ENCODE data around the gene DUSP21. TPM values are rescaled to one million over a fixed set of nuclear protein-coding genes. Genes with fewer than 3 reads are reported as not detected.

The DUSP21 gene
- total and polyA plus RNA-seq, 10 of the 15 experiments (the other 5 are each of a cell fraction or from before 2014, with no cell fraction given) = not detected

- intact Hi-C loops (cut with micrococcal nuclease; ENCODE audit: unreplicated experiment) = loop anchor here (2.0 kb wide), 1 partner anchor 199 kb away; no protein-coding TSS in a partner anchor
- TSS peak; percentile 81 for BruUV-seq (replicated peaks)
- Histone ChIP-seq H3K9ac (ENCODE audit: control insufficient read depth, insufficient read depth, low read length) (peak overlapping the region; percentile 81), H3K4me3 (peak overlapping the region; percentile 80), H3K36me3 (ENCODE audit: control insufficient read depth in 2 of 2, insufficient read depth in 2 of 2, low read length in 1 of 2) (no peaks in the 10 kb centered on the region; a peak in 1 of 4 replicates), H3K9me3 (replicated peaks; ENCODE audit: control insufficient read depth, insufficient read depth, low read length) (no peaks in the 10 kb centered on the region; the same call in 2 of the 3 replicates), H3K79me2 (ENCODE audit: control insufficient read depth, insufficient read depth, low read length) (peaks cover 55% of the 10 kb centered on the region), H3K4me1 (ENCODE audit: control insufficient read depth, insufficient read depth, low read length) (no peaks in the 10 kb centered on the region), H2AFZ (ENCODE audit: control insufficient read depth, low read depth, low read length) (peak overlapping the region; percentile 63), H3K27ac (ENCODE audit: control insufficient read depth, insufficient read depth) (peak overlapping the region; percentile 85), H4K20me1 (ENCODE audit: control insufficient read depth, insufficient read depth) (no peaks in the 10 kb centered on the region), H3K27me3 (replicated peaks in 1 of 2; ENCODE audit: control insufficient read depth in 2 of 2, insufficient read depth in 2 of 2, low read length in 1 of 2) (no peaks in the 10 kb centered on the region), H3K4me2 (ENCODE audit: control insufficient read depth, insufficient read depth) (peak overlapping the region; percentile 39; the same call in 1 of the 2 replicates)
- in situ Hi-C loops (cut with MboI) = no loop called here
- ATAC-seq = peak; percentile 39
- no peak for DNase-seq (ENCODE audit: low read depth, low spot score)
- no peak for FAIRE-seq
- SMC1A ChIA-PET (ENCODE audit: uncharacterized antibody, unreplicated experiment) = interaction anchor here (1.0 to 2.2 kb wide), 6 partner anchors 27 to 197 kb away, joined by 3 to 8 read pairs (median 6); no protein-coding TSS in a partner anchor
- RAD21 ChIA-PET (ENCODE audit: unreplicated experiment) = interaction anchor here (0.6 to 6.1 kb wide), 15 partner anchors 25 to 1917 kb away, joined by 3 to 50 read pairs (median 3); no protein-coding TSS in a partner anchor
- POLR2A ChIA-PET = interaction anchor here (0.6 to 1.3 kb wide), 8 partner anchors 8 to 202 kb away, joined by 3 to 10 read pairs (median 6); no protein-coding TSS in a partner anchor
- CTCF ChIA-PET = interaction anchor here (1.0 kb wide), 2 partner anchors 198 kb away, joined by 5 to 8 read pairs; no protein-coding TSS in a partner anchor
- under 1% methylated on average over 51 of the region's 60 CpGs for WGBS (ENCODE audit: insufficient coverage, insufficient replicate concordance, low lambda C conversion rate, missing lambda C conversion rate)
- TF ChIP-seq, protein P1, sequence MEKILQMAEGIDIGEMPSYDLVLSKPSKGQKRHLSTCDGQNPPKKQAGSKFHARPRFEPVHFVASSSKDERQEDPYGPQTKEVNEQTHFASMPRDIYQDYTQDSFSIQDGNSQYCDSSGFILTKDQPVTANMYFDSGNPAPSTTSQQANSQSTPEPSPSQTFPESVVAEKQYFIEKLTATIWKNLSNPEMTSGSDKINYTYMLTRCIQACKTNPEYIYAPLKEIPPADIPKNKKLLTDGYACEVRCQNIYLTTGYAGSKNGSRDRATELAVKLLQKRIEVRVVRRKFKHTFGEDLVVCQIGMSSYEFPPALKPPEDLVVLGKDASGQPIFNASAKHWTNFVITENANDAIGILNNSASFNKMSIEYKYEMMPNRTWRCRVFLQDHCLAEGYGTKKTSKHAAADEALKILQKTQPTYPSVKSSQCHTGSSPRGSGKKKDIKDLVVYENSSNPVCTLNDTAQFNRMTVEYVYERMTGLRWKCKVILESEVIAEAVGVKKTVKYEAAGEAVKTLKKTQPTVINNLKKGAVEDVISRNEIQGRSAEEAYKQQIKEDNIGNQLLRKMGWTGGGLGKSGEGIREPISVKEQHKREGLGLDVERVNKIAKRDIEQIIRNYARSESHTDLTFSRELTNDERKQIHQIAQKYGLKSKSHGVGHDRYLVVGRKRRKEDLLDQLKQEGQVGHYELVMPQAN (conservative IDR thresholded peaks at IDR 0.05) = peak; percentile 60; the same call in 1 of the 2 replicates
- TF ChIP-seq SMAD1 (IDR thresholded peaks at IDR 0.05; ENCODE audit: low read depth, partially characterized antibody) (no peak), USF2 (IDR thresholded peaks at IDR 0.05; ENCODE audit: borderline replicate concordance, low read depth, low read length) (no peak), REST (IDR thresholded peaks at IDR 0.05; ENCODE audit: low read depth, low read length) (no peak), HDGF (IDR thresholded peaks at IDR 0.05) (no peak), SMARCA5 (IDR thresholded peaks at IDR 0.05) (peak; percentile 57; the same call in 1 of the 2 replicates)
- TF ChIP-seq, protein P2, sequence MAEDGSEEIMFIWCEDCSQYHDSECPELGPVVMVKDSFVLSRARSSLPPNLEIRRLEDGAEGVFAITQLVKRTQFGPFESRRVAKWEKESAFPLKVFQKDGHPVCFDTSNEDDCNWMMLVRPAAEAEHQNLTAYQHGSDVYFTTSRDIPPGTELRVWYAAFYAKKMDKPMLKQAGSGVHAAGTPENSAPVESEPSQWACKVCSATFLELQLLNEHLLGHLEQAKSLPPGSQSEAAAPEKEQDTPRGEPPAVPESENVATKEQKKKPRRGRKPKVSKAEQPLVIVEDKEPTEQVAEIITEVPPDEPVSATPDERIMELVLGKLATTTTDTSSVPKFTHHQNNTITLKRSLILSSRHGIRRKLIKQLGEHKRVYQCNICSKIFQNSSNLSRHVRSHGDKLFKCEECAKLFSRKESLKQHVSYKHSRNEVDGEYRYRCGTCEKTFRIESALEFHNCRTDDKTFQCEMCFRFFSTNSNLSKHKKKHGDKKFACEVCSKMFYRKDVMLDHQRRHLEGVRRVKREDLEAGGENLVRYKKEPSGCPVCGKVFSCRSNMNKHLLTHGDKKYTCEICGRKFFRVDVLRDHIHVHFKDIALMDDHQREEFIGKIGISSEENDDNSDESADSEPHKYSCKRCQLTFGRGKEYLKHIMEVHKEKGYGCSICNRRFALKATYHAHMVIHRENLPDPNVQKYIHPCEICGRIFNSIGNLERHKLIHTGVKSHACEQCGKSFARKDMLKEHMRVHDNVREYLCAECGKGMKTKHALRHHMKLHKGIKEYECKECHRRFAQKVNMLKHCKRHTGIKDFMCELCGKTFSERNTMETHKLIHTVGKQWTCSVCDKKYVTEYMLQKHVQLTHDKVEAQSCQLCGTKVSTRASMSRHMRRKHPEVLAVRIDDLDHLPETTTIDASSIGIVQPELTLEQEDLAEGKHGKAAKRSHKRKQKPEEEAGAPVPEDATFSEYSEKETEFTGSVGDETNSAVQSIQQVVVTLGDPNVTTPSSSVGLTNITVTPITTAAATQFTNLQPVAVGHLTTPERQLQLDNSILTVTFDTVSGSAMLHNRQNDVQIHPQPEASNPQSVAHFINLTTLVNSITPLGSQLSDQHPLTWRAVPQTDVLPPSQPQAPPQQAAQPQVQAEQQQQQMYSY (CRISPR knock-in tag; IDR thresholded peaks at IDR 0.05) = no peak
- TF ChIP-seq, protein P3, sequence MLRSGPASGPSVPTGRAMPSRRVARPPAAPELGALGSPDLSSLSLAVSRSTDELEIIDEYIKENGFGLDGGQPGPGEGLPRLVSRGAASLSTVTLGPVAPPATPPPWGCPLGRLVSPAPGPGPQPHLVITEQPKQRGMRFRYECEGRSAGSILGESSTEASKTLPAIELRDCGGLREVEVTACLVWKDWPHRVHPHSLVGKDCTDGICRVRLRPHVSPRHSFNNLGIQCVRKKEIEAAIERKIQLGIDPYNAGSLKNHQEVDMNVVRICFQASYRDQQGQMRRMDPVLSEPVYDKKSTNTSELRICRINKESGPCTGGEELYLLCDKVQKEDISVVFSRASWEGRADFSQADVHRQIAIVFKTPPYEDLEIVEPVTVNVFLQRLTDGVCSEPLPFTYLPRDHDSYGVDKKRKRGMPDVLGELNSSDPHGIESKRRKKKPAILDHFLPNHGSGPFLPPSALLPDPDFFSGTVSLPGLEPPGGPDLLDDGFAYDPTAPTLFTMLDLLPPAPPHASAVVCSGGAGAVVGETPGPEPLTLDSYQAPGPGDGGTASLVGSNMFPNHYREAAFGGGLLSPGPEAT (IDR thresholded peaks at IDR 0.05; ENCODE audit: low read depth) = no peak
These were observed 28.4 kb downstream of the DUSP21 start for GRCh38 chrX:44871931-44872820.
